Mucosa of stomach (tissue), 1 donor: ENCODE results near the gene DQX1.
"Not testable (repeated sequence)": the region's sequence is repeated elsewhere in the genome, so short reads cannot be mapped to it uniquely, and the experiment has no call there.

Experiments used
- H3K27me3 ChIP-seq: one replicate; pipeline ENCODE4 v1.7.0; 2013; ENCODE audit warnings: mild to moderate bottlenecking, low read length; ENCODE audit not compliant: control insufficient read depth, insufficient read depth
- H3K36me3 ChIP-seq: one replicate; pipeline ENCODE4 v1.7.0; 2013; ENCODE audit warnings: low read length; ENCODE audit not compliant: control insufficient read depth, insufficient read depth
- H3K4me1 ChIP-seq: one replicate; pipeline ENCODE4 v1.7.0; 2013; ENCODE audit warnings: mild to moderate bottlenecking, low read length; ENCODE audit not compliant: control insufficient read depth, insufficient read depth
- H3K4me3 ChIP-seq: one replicate; pipeline ENCODE4 v1.7.0; 2013; ENCODE audit warnings: low read length
- H3K9ac ChIP-seq: one replicate; pipeline ENCODE4 v1.7.0; 2013; ENCODE audit warnings: mild to moderate bottlenecking, low read length, moderate library complexity
- H3K9me3 ChIP-seq: one replicate; pipeline ENCODE4 v1.7.0; 2013; ENCODE audit warnings: mild to moderate bottlenecking, low read length, moderate library complexity; ENCODE audit not compliant: control insufficient read depth
- donor health status: Pancreatic carcinoma.

Gene DQX1

DNA sequence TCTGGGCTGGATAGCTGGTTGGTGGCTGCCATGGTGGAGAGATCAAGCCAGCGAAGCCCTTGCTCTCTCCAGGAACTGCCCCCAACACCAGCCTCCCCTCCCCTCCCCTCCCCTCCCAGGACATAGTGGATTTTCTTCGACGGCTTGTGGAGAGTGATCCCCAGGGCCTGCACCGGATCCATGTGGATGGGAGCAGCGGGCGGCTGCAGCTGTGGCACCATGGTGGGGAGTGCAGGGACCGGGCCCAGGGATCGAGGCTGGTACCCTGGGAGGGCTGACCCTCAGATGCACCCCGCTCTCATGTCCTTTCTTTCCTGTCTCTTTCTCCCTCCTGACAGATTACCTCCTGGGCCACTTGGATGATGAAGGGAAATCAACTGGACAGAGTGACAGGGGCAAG lies 36.1 kb downstream of the DQX1 start:
- H3K27me3 ChIP-seq: no peaks in the 10 kb centered on the region
- no peak overlapping the region for H3K4me3 ChIP-seq

DNA sequence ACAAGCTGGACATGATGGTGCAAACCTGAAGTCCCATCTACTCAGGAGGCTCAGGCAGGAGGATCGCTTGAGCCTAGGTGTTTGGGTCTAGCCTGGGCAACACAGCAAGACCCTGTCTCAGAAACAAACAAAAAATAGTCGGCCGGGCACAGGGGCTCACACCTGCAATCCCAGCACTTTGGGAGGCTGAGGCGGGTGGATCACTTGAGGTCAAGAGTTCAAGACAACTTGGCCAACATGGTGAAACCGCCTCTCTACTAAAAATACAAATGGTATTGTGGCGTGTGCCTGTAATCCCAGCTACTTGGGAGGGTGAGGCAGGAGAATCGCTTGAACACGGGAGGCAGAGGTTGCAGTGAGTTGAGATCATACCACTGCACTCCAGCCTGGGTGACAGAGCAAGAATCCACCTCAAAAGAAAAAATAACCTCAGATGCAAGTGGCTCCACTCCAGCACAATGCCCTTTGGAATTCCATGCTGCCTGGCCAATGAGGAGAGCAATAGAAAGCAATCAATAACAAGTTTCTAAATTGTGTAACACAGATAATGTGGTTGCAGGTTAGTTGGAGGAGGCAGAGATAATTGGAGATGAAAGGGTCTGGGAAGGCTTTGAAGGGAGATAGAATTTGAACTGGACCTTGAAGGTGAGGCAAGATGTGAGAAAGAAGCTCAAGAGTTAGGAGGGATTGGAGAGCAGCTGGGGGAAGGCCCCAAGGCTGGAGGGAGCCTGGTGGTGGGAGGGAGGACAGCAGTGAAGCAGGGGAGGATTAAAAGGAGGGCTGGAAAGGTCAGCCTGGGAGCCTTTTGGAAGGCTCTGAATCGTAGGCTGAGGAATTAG lies 37.2 kb downstream of the DQX1 start:
- no peaks in the 10 kb centered on the region for H3K4me1 ChIP-seq
- H3K36me3 ChIP-seq: peaks cover 17% of the 10 kb centered on the region
- no peaks in the 10 kb centered on the region for H3K9me3 ChIP-seq
- H3K9ac ChIP-seq: no peak overlapping the region
- H3K27me3 ChIP-seq: no peaks in the 10 kb centered on the region
- H3K4me3 ChIP-seq: no peak overlapping the region

More for the DNA sequence above, 36.1 kb downstream of the DQX1 start:
- H3K9ac ChIP-seq: no peak overlapping the region
- peaks cover 17% of the 10 kb centered on the region for H3K36me3 ChIP-seq
- no peaks in the 10 kb centered on the region for H3K9me3 ChIP-seq
- H3K4me1 ChIP-seq: no peaks in the 10 kb centered on the region

DNA sequence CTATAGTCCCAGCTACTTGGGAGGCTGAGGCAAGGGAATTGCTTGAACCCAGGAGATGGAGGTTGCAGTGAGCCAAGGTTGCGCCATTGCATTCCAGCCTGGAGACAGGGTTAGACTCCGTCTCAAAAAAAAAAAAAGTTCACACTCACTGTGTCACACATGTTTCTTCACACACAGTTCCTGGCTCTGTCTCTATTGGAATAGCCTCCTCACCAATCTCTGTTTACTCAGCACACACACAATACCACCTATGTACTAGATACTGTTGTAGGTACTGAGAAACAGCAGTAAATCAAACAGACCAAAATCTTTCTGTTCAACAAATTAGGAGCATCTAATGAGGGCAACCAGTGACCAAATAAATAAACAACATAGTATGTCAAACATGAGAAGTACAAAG lies 39.9 kb downstream of the DQX1 start:
- Histone ChIP-seq H3K9me3 (no peaks in the 10 kb centered on the region), H3K36me3 (peaks cover 4% of the 10 kb centered on the region), H3K9ac (no peak overlapping the region), H3K27me3 (no peaks in the 10 kb centered on the region), H3K4me1 (peaks cover 14% of the 10 kb centered on the region), H3K4me3 (no peak overlapping the region)

DNA sequence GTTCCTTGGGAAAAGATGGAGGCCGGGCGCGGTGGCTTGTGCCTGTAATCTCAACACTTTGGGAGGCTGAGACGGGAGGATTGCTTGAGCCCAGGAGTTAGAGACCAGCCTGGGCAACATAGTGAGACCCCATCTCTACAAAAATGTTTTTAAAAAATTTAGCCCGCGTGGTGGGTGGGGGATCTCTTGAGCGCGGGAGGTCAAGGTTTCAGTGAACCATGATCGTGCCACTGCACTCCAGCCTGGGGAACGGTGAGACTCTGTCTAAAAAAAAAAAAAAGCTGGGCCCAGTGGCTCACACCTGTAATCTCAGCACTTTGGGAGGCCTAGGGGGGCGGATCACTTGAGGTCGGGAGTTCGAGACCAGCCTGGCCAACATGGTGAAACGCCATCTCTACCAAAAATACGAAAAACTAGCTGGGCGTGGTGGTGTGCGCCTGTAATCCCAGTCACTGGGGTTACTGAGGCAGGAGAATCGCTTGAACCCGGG lies 42.3 kb downstream of the DQX1 start:
- Histone ChIP-seq H3K9ac (peak overlapping the region; percentile 82), H3K4me3 (peak overlapping the region; percentile 96), H3K4me1 (peaks cover 20% of the 10 kb centered on the region)
- H3K9me3 ChIP-seq, H3K36me3 ChIP-seq, H3K27me3 ChIP-seq: not testable (repeated sequence)

DNA sequence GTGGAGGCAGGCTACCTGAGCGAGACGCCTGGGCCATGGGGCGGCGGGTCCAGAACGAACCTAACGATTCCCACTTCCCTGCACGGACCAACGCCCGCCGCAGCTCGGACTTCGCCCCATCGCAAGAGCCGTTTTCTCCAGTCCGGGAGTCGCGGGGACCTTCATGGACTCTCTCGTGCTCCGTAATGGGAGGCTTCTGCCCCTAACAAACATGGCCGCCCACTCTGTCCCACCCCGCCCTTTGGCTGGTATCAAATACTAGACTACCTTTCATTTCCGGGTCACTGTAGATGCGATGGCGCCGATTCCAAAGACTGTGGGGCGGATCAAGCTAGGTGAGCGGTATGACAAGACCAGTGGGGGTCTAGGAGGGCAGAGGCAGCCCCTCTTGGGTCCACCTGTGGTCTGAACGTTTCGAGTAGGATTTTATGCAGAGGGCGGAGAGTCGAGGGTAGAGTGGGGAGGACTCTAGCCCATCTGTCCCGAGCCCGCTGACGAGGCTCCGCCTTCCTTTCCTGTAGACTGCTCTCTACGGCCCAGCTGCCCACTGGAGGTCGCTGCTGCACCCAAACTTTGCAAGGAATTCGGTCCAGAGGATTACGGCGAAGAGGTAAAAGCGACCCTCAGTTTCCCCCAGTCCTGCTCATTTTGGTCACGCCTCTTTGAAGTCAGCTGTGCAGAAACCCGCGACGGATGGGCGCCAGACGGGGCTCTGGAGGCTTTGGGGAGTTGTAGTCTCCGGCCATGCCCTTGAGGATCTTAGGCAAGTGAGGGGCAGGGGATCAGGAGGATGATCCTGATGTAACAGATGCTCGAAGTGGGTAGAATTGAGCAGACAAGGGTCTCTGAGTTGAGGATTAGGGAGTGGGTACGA lies 43.0 kb downstream of the DQX1 start, which contains the start of the genes CCDC142 and TTC31:
Gene CCDC142, minus strand, starts transcription at position 198 of the 874 bp plus-strand sequence. Its CDS starts 161 bp downstream, at position 37.
Gene TTC31, plus strand, starts transcription at position 281 of the 874 bp plus-strand sequence. Its CDS starts 15 bp downstream, at position 296.
- H3K36me3 ChIP-seq: no peaks in the 10 kb centered on the region
- no peaks in the 10 kb centered on the region for H3K27me3 ChIP-seq
- H3K4me1 ChIP-seq: peaks cover 20% of the 10 kb centered on the region

DNA sequence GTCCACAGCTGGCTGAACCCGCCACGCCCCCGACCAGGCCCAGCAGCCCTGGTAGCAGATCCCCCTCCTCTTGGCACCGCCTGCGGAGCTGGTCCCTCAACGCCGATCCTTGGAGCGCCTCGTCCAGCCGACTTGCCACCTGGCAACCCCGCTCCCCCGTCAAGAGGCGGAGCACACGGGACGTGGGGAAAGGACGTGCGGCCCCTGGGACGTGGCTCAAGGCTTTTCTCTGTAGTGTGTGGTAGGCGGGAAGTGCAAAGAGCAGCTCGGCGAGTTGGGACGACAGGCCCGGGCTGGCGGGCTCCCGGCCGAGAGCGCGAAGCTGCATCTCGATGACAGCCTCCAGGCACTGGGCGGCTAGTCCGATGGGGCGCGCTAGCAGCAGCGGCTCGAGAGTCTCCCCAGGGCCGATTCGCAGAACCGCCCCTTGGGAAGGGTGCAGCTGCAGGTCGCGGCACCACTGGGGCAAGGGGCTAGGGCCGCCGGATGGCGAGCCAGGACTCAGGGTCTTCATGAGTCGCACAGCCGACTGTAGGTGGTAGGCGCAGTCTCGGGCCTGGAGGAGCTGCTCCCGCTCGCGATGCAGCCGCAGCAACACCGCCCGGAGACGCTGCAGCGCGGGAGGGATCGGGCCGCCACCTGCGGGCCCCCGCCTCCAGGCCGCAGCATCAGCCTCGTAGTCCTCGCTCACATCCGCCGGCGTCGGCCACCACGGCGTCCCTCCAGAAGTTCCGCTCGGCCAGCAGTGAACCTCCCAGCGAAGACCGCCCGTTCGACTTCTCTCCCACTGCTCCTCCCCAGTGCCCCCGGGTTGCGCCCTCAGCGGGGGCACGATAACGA lies 43.9 kb downstream of the DQX1 start:
- H3K9ac ChIP-seq: peak overlapping the region; percentile 82
- peak overlapping the region; percentile 96 for H3K4me3 ChIP-seq
- H3K4me1 ChIP-seq: peaks cover 20% of the 10 kb centered on the region
- H3K27me3 ChIP-seq: no peaks in the 10 kb centered on the region
- H3K36me3 ChIP-seq: peaks cover 4% of the 10 kb centered on the region
- H3K9me3 ChIP-seq: no peaks in the 10 kb centered on the region

More for the DNA sequence above, 43.0 kb downstream of the DQX1 start, which contains the start of the genes CCDC142 and TTC31:
- no peaks in the 10 kb centered on the region for H3K9me3 ChIP-seq
- peak within 1 kb of the TSS; percentile 82 for H3K9ac ChIP-seq
- peak within 1 kb of the TSS; percentile 96 for H3K4me3 ChIP-seq

DNA sequence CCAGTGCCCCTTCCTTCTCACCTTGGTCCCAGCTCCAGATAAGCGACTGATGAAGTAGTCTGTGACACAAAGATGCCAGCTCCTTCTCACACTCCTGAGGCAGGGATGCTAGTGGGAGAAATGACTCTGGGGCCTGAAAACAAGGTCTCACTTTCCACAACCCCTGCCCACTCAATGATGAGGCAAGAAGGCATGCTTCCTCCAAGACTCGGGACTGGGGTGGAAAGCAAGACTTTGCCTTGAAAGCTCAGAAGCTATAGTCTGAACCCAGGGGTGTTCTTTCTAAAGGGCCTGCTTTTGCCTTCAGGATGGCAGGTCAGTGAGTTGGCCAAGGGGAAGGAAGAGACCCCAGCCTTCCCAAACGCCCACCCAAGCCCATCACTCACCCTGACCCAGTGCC lies 44.6 kb downstream of the DQX1 start:
- no peaks in the 10 kb centered on the region for H3K27me3 ChIP-seq
- H3K4me1 ChIP-seq: peaks cover 20% of the 10 kb centered on the region
- H3K4me3 ChIP-seq: peak overlapping the region; percentile 96
- H3K36me3 ChIP-seq: peaks cover 4% of the 10 kb centered on the region
- peak overlapping the region; percentile 82 for H3K9ac ChIP-seq
- H3K9me3 ChIP-seq: no peaks in the 10 kb centered on the region

DNA sequence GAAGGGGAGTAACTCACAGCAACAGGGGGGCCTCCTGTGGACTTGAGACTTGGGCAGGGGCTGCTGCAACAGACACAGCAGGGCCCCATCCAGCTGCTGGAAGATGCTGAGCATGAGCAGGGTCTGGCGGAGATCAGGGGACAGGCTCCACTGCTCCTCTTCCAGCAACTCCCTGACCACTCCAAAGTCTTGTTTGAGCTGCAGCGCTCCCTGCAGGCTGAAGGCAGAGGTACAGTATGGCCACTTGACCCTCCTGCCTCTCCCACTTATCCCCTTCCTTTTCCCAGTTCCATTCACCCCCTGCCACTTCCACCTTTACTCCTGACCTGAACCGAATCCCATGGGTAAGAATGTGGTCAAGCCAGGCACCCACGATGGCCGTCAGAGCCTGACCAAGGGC lies 51.1 kb downstream of the DQX1 start:
- Histone ChIP-seq H3K9ac (no peak overlapping the region), H3K27me3 (no peaks in the 10 kb centered on the region), H3K9me3 (no peaks in the 10 kb centered on the region), H3K36me3 (peaks cover 8% of the 10 kb centered on the region), H3K4me3 (no peak overlapping the region), H3K4me1 (peaks cover 14% of the 10 kb centered on the region)

DNA sequence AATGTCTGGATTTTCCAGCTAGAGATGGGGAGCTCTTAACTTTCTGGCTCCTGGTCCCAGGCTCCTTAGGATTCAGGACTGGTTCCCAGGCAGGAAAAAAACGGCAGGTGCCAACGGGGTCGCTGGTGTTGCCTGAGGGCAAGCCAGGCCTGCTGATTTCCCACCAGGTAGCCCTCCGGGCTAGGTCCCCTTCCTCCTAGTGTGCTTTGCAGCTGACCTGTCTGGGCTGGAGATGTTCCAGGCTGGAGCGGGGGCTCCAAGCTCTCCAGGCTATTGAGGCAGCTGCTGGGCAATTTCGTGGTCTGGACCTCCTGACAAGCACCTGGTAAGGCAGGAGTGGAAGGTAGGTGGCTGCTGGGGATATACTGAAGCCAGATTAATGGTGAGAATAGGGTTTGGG lies 51.5 kb downstream of the DQX1 start:
- Histone ChIP-seq H3K36me3 (peaks cover 8% of the 10 kb centered on the region), H3K9me3 (no peaks in the 10 kb centered on the region), H3K27me3 (no peaks in the 10 kb centered on the region), H3K4me3 (no peak overlapping the region), H3K9ac (no peak overlapping the region), H3K4me1 (peaks cover 14% of the 10 kb centered on the region)

DNA sequence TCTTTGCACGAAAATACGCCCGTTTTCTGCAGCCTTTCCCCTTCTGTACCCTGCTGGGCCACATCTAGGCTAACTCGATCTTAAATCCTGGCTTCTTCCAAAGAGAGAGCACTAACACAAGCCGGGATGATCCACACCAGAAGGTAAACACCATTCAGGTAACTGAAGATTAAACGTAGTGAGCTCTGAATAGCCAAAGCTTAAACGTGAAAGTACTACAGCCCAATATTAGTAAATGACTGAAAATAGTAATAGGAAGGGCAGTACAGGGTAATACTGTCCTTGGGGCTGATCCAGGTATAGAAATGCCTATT lies 53.1 kb downstream of the DQX1 start:
- Histone ChIP-seq H3K36me3 (peaks cover 8% of the 10 kb centered on the region), H3K9me3 (no peaks in the 10 kb centered on the region), H3K9ac (peak overlapping the region; percentile 76), H3K4me3 (peak overlapping the region; percentile 31), H3K27me3 (no peaks in the 10 kb centered on the region), H3K4me1 (peaks cover 14% of the 10 kb centered on the region)

DNA sequence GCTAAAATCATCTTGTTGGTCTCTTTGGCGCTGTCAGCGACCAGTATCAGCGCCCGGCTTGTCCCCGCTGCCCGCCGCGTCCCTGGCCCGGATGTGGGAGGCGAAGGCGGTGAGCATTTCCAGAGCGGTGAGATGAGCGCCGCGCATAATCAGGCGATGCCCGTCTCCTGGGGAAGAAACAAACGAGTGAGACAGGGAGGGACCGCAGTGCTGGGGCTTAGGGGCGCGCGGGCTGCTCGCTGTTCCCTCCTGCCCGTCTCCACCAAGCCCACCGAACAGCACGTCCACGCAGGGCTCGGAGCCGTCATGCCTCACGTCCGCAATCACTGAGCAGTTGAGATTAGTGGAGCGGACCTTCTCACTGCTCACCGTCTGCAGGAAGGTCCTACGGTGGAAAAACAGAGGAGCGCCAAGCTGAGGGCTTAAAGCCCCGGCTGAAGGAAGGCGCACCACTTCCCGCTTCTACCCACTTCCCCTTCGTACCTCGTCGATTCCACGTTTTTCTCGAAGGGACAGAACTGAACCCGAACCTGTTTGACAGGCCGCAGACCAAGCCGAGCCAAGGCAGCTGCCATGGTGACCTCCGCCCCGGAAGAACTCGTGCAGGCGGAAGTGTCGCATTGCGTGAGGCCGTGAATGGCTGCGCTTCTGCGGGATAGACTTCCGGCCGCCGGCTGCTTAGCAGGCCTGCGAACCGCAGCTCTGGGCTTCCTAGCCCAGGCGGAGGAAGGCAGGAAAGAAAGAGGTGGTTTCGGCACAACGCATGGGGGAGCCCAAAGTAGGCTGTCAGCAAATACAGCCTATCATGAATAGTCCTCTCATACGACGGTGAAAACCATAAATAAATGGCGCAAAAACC lies 53.7 kb downstream of the DQX1 start, which contains the start of gene MRPL53:
Gene MRPL53, minus strand, starts transcription at position 595 of the 859 bp plus-strand sequence. Its CDS starts 20 bp downstream, at position 575.
- peaks cover 14% of the 10 kb centered on the region for H3K4me1 ChIP-seq

More for the DNA sequence above, 53.7 kb downstream of the DQX1 start, which contains the start of gene MRPL53:
- no peaks in the 10 kb centered on the region for H3K9me3 ChIP-seq
- peak within 1 kb of the TSS; percentile 76 for H3K9ac ChIP-seq
- H3K27me3 ChIP-seq: no peaks in the 10 kb centered on the region
- H3K36me3 ChIP-seq: peaks cover 4% of the 10 kb centered on the region
- H3K4me3 ChIP-seq: peak within 1 kb of the TSS; percentile 31
